KOPT-K1 (cell line): ENCODE results near the gene SLF1.

ENCODE experiments used
- H3K27ac ChIP-seq: fragments of 200-600 bp; sonication (generic); 2 replicates; pipeline ENCODE4 v1.5.1; 2016; ENCODE audit warnings: antibody characterized with exemption, mild to moderate bottlenecking, low read depth, low read length; ENCODE audit not compliant: poor library complexity, severe bottlenecking
- H3K36me3 ChIP-seq: fragments of 200-600 bp; sonication (generic); 2 replicates; pipeline ENCODE4 v1.5.1; 2017; ENCODE audit warnings: antibody characterized with exemption, mild to moderate bottlenecking, low read length, moderate library complexity; ENCODE audit not compliant: insufficient read depth
- H3K9me3 ChIP-seq: fragments of 200-600 bp; sonication (generic); 2 replicates; pipeline ENCODE4 v1.5.1; 2017; ENCODE audit warnings: antibody characterized with exemption, low read length, mild to moderate bottlenecking; ENCODE audit not compliant: insufficient read depth, poor library complexity, severe bottlenecking

Gene SLF1

GRCh38 chr5:94725142-94725541 is 106.7 kb downstream of the SLF1 start:
- Histone ChIP-seq H3K27ac (no peak overlapping the region), H3K36me3 (no peaks in the 10 kb centered on the region)

GRCh38 chr5:94731471-94731870 is 113.0 kb downstream of the SLF1 start:
- Histone ChIP-seq H3K27ac (no peak overlapping the region), H3K36me3 (no peaks in the 10 kb centered on the region), H3K9me3 (no peaks in the 10 kb centered on the region)

More at GRCh38 chr5:94725142-94725541, 106.7 kb downstream of the SLF1 start:
- no peaks in the 10 kb centered on the region for H3K9me3 ChIP-seq

GRCh38 chr5:94736498-94736897 is 118.0 kb downstream of the SLF1 start:
- Histone ChIP-seq H3K36me3 (no peaks in the 10 kb centered on the region), H3K27ac (no peak overlapping the region)

GRCh38 chr5:94740286-94740685 is 121.8 kb downstream of the SLF1 start:
- H3K36me3 ChIP-seq: no peaks in the 10 kb centered on the region

More at GRCh38 chr5:94736498-94736897, 118.0 kb downstream of the SLF1 start:
- H3K9me3 ChIP-seq: no peaks in the 10 kb centered on the region

GRCh38 chr5:94742852-94743251 is 124.4 kb downstream of the SLF1 start:
- no peak overlapping the region for H3K27ac ChIP-seq
- H3K36me3 ChIP-seq: no peaks in the 10 kb centered on the region

More at GRCh38 chr5:94740286-94740685, 121.8 kb downstream of the SLF1 start:
- Histone ChIP-seq H3K27ac (no peak overlapping the region), H3K9me3 (no peaks in the 10 kb centered on the region)

GRCh38 chr5:94744906-94745305 is 126.4 kb downstream of the SLF1 start:
- H3K27ac ChIP-seq: no peak overlapping the region
- H3K9me3 ChIP-seq: no peaks in the 10 kb centered on the region
- no peaks in the 10 kb centered on the region for H3K36me3 ChIP-seq

More at GRCh38 chr5:94742852-94743251, 124.4 kb downstream of the SLF1 start:
- H3K9me3 ChIP-seq: no peaks in the 10 kb centered on the region

- no peak overlapping the region for H3K27ac ChIP-seq
- H3K36me3 ChIP-seq: no peaks in the 10 kb centered on the region
- no peaks in the 10 kb centered on the region for H3K9me3 ChIP-seq
Observed at GRCh38 chr5:94745786-94746730, 127.6 kb downstream of the SLF1 start.

- H3K36me3 ChIP-seq: no peaks in the 10 kb centered on the region
- no peaks in the 10 kb centered on the region for H3K9me3 ChIP-seq
- no peak overlapping the region for H3K27ac ChIP-seq
Observed at GRCh38 chr5:94746731-94747124, 128.3 kb downstream of the SLF1 start.
